Upper lobe of left lung (tissue), 6 donors: ENCODE measurements around the gene CDC42BPA. TPM values are rescaled to one million over a fixed set of nuclear protein-coding genes. Genes with fewer than 3 reads are reported as not detected.

Experiments
- ATAC-seq, 2 donors: fragments of 200-7000 bp; cut with Tn5 transposase; one replicate each; pipeline ENCODE4 v1.9.1; 2022; ENCODE audit warnings: mild to moderate bottlenecking in 2 of 2, moderate library complexity in 2 of 2; ENCODE audit not compliant: low FRiP score in 2 of 2
- DNase-seq, 2 donors: peaks; one replicate each; pipeline ENCODE4 v3.0.0-alpha.2; 2019 to 2020
- H3K27ac ChIP-seq, 4 donors: fragments of 200-600 bp; sonication (generic); one replicate each; pipeline ENCODE4 v1.5.1; 2016 to 2019
- H3K27me3 ChIP-seq, 4 donors: fragments of 200-600 bp; sonication (generic); one replicate each; pipeline ENCODE4 v1.5.1; 2017 to 2019
- H3K36me3 ChIP-seq, 4 donors: fragments of 200-600 bp; sonication (generic); one replicate each; pipeline ENCODE4 v1.5.1; 2016 to 2019
- H3K4me1 ChIP-seq, 4 donors: fragments of 200-600 bp; sonication (generic); one replicate each; pipeline ENCODE4 v1.5.1; 2018 to 2019
- H3K4me3 ChIP-seq, 4 donors: fragments of 200-600 bp; sonication (generic); one replicate each; pipeline ENCODE4 v1.5.1; 2017 to 2019; ENCODE audit warnings: mild to moderate bottlenecking in 2 of 4, moderate library complexity in 1 of 4
- H3K9me3 ChIP-seq, 4 donors: fragments of 200-600 bp; sonication (generic); one replicate each; pipeline ENCODE4 v1.5.1; 2018 to 2019
- EP300 ChIP-seq, 4 donors: sonication (generic); formaldehyde crosslinking; IDR thresholded peaks; one replicate each; pipeline ENCODE4 v1.5.1; 2017; ENCODE audit warnings: antibody characterized with exemption in 4 of 4, control low read depth in 2 of 4
- POLR2A ChIP-seq, 4 donors: fragments of 450-650 bp; IDR thresholded peaks; one replicate each; pipeline ENCODE4 v1.5.1; 2016 to 2017; ENCODE audit warnings: antibody characterized with exemption in 4 of 4, mild to moderate bottlenecking in 2 of 4
- POLR2AphosphoS5 ChIP-seq, 2 donors: sonication (generic); formaldehyde crosslinking; IDR thresholded peaks; one replicate each; pipeline ENCODE4 v1.5.1; 2017; ENCODE audit warnings: antibody characterized with exemption in 2 of 2
- WGBS, 2 donors: methylation state at CpG; one replicate each; pipeline ENCODE4 v1.1.5; 2017 to 2018; 5-methylcytosine and 5-hydroxymethylcytosine counted together
- total RNA-seq, 6 donors: library from RNA; depleted of rRNA in 4 of 6; stranded (reverse); fragments of >200 nt in 4 of 6; gene quantifications; one replicate each; pipeline versions ENCODE4 v1.1.0 to v1.2.1, GENCODE V29; 2016 to 2021
- TF ChIP-seq, protein P1 (sequence below), 6 experiments: fragments of 450-650 bp in 4 of 6; fragments of 200-600 bp in 2 of 6; sonication (generic) in 2 of 6; IDR thresholded peaks; one replicate each; pipeline ENCODE4 v1.5.1; 2016 to 2019; ENCODE audit warnings: antibody characterized with exemption in 6 of 6
- donor health status: DM: no; HTN: no; CAD: no; lungs with moderate emphysema.
- donor health status: DM: no; HTN: yes; CAD: no; lungs with severe emphysema.

CDC42BPA gene
- total RNA-seq, 6 donors from 2014 or later, result 27.8 to 76.1 (median 33.1) TPM

DNA sequence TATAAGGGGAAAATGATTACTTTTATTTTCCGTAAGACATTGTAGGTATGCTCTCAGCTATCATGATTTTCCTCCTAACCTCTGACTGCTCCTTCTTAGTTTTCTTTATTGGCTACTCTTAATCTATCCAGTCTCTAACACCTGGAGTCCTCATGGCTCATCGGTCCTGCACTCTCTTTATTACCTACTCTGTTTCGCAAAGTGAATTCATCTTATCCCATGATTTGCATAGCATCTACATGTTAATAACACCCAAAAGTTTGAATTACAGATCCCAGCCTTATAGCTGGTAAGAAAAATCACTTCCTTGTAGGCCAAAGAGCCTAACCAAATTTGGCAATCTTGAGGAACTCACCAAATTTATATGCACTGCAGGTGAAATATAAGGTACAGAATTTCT, 136.3 kb downstream of the CDC42BPA start:
- Histone ChIP-seq H3K9me3 (no peaks in the 10 kb centered on the region), H3K27ac (no peak overlapping the region), H3K27me3 (no peaks in the 10 kb centered on the region), H3K36me3 (no peaks in the 10 kb centered on the region), H3K4me3 (no peak overlapping the region), H3K4me1 (no peaks in the 10 kb centered on the region)
- ATAC-seq (no peak), DNase-seq (no peak)
- 94 to 99% methylated on average over 3 of the region's 3 CpGs for WGBS, 2 donors
- TF ChIP-seq EP300 (IDR thresholded peaks at IDR 0.05) (no peak), POLR2A (IDR thresholded peaks at IDR 0.05) (no peak), POLR2AphosphoS5 (IDR thresholded peaks at IDR 0.05) (no peak)
- TF ChIP-seq, protein P1, sequence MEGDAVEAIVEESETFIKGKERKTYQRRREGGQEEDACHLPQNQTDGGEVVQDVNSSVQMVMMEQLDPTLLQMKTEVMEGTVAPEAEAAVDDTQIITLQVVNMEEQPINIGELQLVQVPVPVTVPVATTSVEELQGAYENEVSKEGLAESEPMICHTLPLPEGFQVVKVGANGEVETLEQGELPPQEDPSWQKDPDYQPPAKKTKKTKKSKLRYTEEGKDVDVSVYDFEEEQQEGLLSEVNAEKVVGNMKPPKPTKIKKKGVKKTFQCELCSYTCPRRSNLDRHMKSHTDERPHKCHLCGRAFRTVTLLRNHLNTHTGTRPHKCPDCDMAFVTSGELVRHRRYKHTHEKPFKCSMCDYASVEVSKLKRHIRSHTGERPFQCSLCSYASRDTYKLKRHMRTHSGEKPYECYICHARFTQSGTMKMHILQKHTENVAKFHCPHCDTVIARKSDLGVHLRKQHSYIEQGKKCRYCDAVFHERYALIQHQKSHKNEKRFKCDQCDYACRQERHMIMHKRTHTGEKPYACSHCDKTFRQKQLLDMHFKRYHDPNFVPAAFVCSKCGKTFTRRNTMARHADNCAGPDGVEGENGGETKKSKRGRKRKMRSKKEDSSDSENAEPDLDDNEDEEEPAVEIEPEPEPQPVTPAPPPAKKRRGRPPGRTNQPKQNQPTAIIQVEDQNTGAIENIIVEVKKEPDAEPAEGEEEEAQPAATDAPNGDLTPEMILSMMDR (IDR thresholded peaks at IDR 0.05), result no peak

DNA sequence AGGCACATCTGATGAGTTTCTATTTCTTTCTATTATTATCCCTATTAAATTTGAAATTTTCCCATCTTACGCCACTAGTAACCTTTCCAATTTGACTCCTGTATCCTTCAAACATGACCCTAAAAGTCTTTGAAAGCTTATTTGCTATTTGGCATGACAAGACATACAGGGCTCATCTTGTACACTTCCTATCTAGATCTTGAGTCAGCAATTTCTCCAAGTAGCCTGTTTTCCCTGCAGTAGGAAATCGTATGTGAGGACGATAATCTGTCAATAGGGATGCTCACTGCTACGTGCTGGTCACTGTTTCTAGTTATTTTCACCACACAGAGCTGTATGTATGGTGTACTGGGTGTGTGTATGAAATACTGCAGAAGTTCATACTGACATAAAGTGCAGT, 142.7 kb downstream of the CDC42BPA start:
- WGBS, 2 donors, result 94% methylated on average over 4 of the region's 4 CpGs
- no peak for DNase-seq
- ATAC-seq, result no peak
- no peak overlapping the region for H3K4me3 ChIP-seq
- no peak overlapping the region for H3K27ac ChIP-seq
- H3K36me3 ChIP-seq, result no peaks in the 10 kb centered on the region
- H3K4me1 ChIP-seq, result no peaks in the 10 kb centered on the region
- no peak for TF ChIP-seq POLR2A (IDR thresholded peaks at IDR 0.05)
- TF ChIP-seq POLR2AphosphoS5 (IDR thresholded peaks at IDR 0.05), result no peak
- no peak for TF ChIP-seq EP300 (IDR thresholded peaks at IDR 0.05)
- TF ChIP-seq, protein P1 (IDR thresholded peaks at IDR 0.05), result no peak
- H3K27me3 ChIP-seq, result no peaks in the 10 kb centered on the region
- H3K9me3 ChIP-seq, result no peaks in the 10 kb centered on the region

DNA sequence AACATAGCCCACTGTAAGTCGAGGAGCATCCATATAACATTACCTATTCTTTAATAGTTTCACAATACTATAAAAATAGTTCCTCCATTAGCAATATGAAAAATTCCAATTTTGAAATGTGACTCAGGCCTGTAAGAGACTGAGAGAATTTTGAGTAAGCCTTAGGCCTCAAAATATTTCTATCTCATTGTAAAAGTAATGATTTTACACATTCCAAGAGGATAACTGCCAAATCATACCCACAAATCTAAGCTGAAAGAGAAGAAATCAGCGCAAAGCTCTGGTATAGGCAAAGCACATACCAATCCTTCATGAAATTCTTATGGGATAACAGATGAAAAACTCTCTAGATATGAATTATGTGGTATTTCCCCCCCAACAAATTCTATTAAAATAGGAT, 144.1 kb downstream of the CDC42BPA start:
- 95 to 97% methylated on average over 2 of the region's 2 CpGs for WGBS, 2 donors
- H3K4me1 ChIP-seq, result no peaks in the 10 kb centered on the region
- H3K27ac ChIP-seq, result no peak overlapping the region
- no peak for DNase-seq
- no peak overlapping the region for H3K4me3 ChIP-seq
- H3K36me3 ChIP-seq, result no peaks in the 10 kb centered on the region
- H3K9me3 ChIP-seq, result no peaks in the 10 kb centered on the region
- no peak for ATAC-seq
- TF ChIP-seq POLR2A (IDR thresholded peaks at IDR 0.05) (no peak), EP300 (IDR thresholded peaks at IDR 0.05) (no peak), POLR2AphosphoS5 (IDR thresholded peaks at IDR 0.05) (no peak)
- no peaks in the 10 kb centered on the region for H3K27me3 ChIP-seq

DNA sequence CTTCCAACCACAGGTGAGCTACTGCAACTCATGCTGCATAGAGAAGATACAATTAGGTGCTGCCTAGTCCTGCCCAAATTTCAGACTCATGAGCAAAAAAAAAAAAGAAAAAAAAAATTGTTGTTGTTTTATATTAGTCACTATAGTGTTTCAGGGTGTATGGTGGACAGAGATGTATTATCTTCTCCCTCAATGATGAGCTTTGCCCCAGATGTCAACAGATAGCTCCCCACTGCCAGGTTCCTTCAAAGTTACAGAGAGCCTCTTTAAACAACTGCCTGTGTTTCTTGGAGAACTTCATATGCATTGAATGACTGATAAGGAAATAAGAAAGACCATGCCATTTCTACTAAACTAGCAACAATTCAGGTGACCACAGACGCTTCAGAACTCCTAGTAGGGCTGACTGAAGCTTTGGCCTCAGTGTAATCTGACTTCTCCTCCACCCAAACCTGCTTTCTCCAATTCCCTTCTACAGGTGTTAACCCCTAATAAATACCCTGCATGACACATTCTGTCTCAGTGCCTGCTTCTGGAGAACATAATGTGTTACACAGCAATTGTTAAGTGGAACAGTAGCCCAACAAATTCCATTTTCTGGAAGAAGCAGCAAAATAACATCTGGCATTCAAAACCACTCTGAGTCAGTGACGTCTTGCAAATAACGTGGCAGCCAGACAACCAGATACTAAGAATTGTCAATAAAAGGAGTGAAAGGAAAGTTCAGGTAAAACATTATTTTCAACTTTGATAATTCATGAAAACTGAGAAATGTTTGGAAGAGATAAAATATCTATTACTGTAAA, 147.7 kb downstream of the CDC42BPA start:
- Histone ChIP-seq H3K36me3 (no peaks in the 10 kb centered on the region), H3K9me3 (no peaks in the 10 kb centered on the region), H3K4me1 (no peaks in the 10 kb centered on the region), H3K4me3 (no peak overlapping the region), H3K27ac (no peak overlapping the region), H3K27me3 (no peaks in the 10 kb centered on the region)
- no peak for TF ChIP-seq EP300 (IDR thresholded peaks at IDR 0.05)
- no peak for TF ChIP-seq POLR2A (IDR thresholded peaks at IDR 0.05)
- no peak for TF ChIP-seq POLR2AphosphoS5 (IDR thresholded peaks at IDR 0.05)
- TF ChIP-seq, protein P1 (IDR thresholded peaks at IDR 0.05), result no peak
- WGBS, 2 donors, result 69 to 91% methylated on average over 3 of the region's 3 CpGs
- ATAC-seq (no peak), DNase-seq (no peak)

DNA sequence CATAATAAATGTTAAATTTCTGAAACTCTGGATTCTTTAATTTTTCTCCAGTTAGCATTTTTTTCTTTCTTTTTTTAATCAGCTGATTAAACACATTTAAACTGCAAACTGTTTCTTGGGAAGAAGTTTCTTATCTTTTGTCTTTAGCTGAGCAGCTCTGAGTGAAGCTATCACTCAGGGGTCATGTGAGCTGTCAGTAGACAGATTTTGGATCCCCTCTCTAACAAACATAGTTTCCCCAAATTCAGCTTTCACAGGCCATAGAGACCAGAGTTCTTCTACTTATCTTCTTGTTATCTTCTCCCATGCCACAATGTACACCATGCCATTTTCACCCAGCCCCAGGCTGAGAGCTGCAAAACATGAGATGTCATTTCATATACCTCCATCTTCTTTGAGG, 148.9 kb downstream of the CDC42BPA start:
- H3K9me3 ChIP-seq, result no peaks in the 10 kb centered on the region

More for the DNA sequence above, 148.9 kb downstream of the CDC42BPA start:
- Histone ChIP-seq H3K27ac (no peak overlapping the region), H3K27me3 (no peaks in the 10 kb centered on the region), H3K4me1 (no peaks in the 10 kb centered on the region), H3K4me3 (no peak overlapping the region), H3K36me3 (no peaks in the 10 kb centered on the region)
- ATAC-seq (no peak), DNase-seq (no peak)
- TF ChIP-seq, protein P1 (IDR thresholded peaks at IDR 0.05), result no peak
- TF ChIP-seq POLR2AphosphoS5 (IDR thresholded peaks at IDR 0.05) (no peak), EP300 (IDR thresholded peaks at IDR 0.05) (no peak), POLR2A (IDR thresholded peaks at IDR 0.05) (no peak)
